ENCODE data around the gene NCK1. TPM values are rescaled to one million over a fixed set of nuclear protein-coding genes. Genes with fewer than 3 reads are reported as not detected.

The NCK1 gene
- total and polyA plus RNA-seq, 12 donors: 7.6 to 31.8 (median 21.0) TPM

GRCh38 chr3:136989781-136990524 is 127.9 kb downstream of the NCK1 start:
- no peak for ATAC-seq
- WGBS, 2 donors: 78 to 82% methylated on average over 4 of the region's 4 CpGs

DNA sequence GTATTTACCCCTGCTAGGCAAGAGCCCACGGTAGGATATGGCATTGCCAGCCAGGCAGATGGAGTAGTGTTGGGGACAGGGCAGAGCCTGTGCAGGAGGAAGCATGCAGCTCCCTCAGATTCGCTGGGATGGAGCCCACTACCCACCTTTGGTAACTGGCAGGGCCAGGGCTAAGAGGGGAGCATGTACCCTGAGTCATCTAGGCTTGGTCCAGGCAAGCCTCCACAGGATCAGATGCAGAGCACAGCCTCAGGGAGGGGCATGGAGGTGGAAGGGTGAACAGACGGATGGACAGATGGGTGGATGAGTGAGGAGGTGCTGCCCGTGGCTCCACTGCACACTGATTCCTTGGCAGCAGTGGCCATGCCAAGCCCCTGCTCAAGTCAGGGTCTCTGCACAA is 128.8 kb downstream of the NCK1 start:
- no peak for TF ChIP-seq CTCF (IDR thresholded peaks at IDR 0.05)
- 95 to 96% methylated on average over 4 of the region's 4 CpGs for WGBS, 2 donors
- Histone ChIP-seq H3K27ac (no peak overlapping the region), H3K36me3 (no peaks in the 10 kb centered on the region), H3K27me3 (no peaks in the 10 kb centered on the region), H3K4me1 (peaks cover 4 to 23% (median 17%) of the 10 kb centered on the region in 9 donors), H3K9me3 (no peaks in the 10 kb centered on the region), H3K4me3 (no peak overlapping the region)
- ATAC-seq: no peak
- DNase-seq: no peak
- intact Hi-C loops (cut with DNase I): no loop called here

More at GRCh38 chr3:136989781-136990524, 127.9 kb downstream of the NCK1 start:
- Histone ChIP-seq H3K27ac (no peak overlapping the region), H3K4me1 (peaks cover 4 to 18% (median 9%) of the 10 kb centered on the region in 9 donors), H3K4me3 (no peak overlapping the region), H3K27me3 (no peaks in the 10 kb centered on the region), H3K9me3 (no peaks in the 10 kb centered on the region), H3K36me3 (no peaks in the 10 kb centered on the region)
- no peak for DNase-seq
- no peak for TF ChIP-seq CTCF (IDR thresholded peaks at IDR 0.05)
- intact Hi-C loops (cut with DNase I): no loop called here

- TF ChIP-seq CTCF (IDR thresholded peaks at IDR 0.05): no peak
- Histone ChIP-seq H3K36me3 (no peaks in the 10 kb centered on the region), H3K27me3 (no peaks in the 10 kb centered on the region), H3K27ac (no peak overlapping the region), H3K9me3 (no peaks in the 10 kb centered on the region), H3K4me3 (no peak overlapping the region), H3K4me1 (peaks cover 4 to 26% (median 18%) of the 10 kb centered on the region in 9 donors)
- 99 to 100% methylated on average over 2 of the region's 2 CpGs for WGBS, 2 donors
- DNase-seq (no peak), ATAC-seq (no peak)
- intact Hi-C loops (cut with DNase I): no loop called here
Observed at GRCh38 chr3:136992115-136992514, 130.1 kb downstream of the NCK1 start.

DNA sequence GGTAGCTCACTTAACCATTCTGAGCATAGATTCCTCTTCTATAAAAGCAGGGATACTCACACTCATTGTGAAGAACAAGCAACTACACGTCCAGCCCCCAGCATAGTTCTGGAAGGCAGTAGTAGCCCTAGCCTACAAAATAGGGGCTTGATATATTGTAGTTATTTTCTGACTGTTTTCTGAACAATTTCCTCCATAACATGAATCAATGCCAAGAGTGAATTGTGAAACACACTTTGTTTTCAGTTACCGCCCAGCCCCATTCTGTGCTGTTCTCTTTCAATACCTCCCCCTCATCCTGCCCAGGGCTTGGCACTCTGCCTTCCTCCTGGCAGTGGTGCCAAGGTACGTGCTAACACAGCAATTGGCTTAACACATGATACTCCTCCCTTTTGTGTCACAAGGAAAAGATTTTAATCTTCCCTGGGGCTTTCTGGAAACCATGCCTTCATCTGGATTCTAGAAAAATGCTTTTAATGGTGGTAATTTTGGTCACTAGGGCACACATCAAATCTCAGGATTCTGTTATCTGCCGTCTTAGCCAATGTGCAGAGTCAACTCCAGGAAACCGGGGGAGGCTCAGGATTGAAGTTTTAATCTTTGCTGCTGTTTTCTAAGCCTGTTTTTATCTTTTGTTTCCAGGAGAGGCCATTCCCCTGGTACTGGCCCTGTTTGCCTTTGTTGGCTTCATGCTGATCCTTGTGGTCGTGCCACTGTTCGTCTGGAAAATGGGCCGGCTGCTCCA is 132.9 kb downstream of the NCK1 start:
- no peak for TF ChIP-seq CTCF (IDR thresholded peaks at IDR 0.05)
- Histone ChIP-seq H3K27ac (peak overlapping the region; percentile 67 to 89 (median 81)), H3K4me1 (peaks cover 4 to 26% (median 18%) of the 10 kb centered on the region in 9 donors), H3K4me3 (no peak overlapping the region), H3K27me3 (no peaks in the 10 kb centered on the region), H3K36me3 (no peaks in the 10 kb centered on the region), H3K9me3 (no peaks in the 10 kb centered on the region)
- DNase-seq (peak; percentile 77 to 84), ATAC-seq (peak; percentile 75 to 97 (median 95))
- WGBS, 2 donors: 26 to 37% methylated on average over 8 of the region's 8 CpGs
- intact Hi-C loops (cut with DNase I): loop anchor here in 1 of 10 donors (5.0 kb wide), 1 partner anchor 243 kb away; the partner anchor contains the start of gene STAG1

Data from heart right ventricle (tissue), 16 donors.